PC-3 (cell line): ENCODE results near the gene ASTN2. TPM values are rescaled to one million over a fixed set of nuclear protein-coding genes. Genes with fewer than 3 reads are reported as not detected.
A peak's percentile ranks its signal among the peaks of the same experiment; 100 is the strongest.

ENCODE experiments used
- ATAC-seq: fragments of 200-7000 bp; cut with Tn5 transposase; 2 replicates; pipeline ENCODE4 v1.9.1; 2020; ENCODE audit warnings: mild to moderate bottlenecking, moderate library complexity
- BruUV-seq: library from RNA; stranded (reverse); fragments of 400-500 nt; replicated peaks from 2 replicates; lab custom pipeline; 2021; lab: Mats Ljungman, UMichigan
- CTCF ChIA-PET: fragments of 300-600 bp; sonication (Branson Sonifier 250); formaldehyde crosslinking; loops from one replicate; lab custom pipeline; 2022; ENCODE audit warnings: antibody characterized with exemption; lab: Charles Lee
- POLR2A ChIA-PET: fragments of 300-600 bp; sonication (Branson Sonifier 250); formaldehyde crosslinking; loops from one replicate; lab custom pipeline; 2022; ENCODE audit warnings: antibody characterized with exemption; ENCODE audit not compliant: unreplicated experiment; lab: Charles Lee
- DNase-seq: peaks from one replicate; pipeline ENCODE4 v3.0.0-alpha.2; 2015
- H2AFZ ChIP-seq: fragments of 300-600 bp; sonication (generic); 2 replicates; pipeline ENCODE4 v1.6.0; 2016; ENCODE audit warnings: antibody characterized with exemption, low read length
- H3F3A ChIP-seq: fragments of 300-600 bp; sonication (generic); one replicate; pipeline ENCODE4 v1.6.0; 2017; ENCODE audit warnings: antibody characterized with exemption, low read length, control low read depth, mild to moderate bottlenecking; ENCODE audit not compliant: unreplicated experiment
- H3K27ac ChIP-seq: fragments of 300-600 bp; sonication (generic); 2 replicates; pipeline ENCODE4 v1.5.1; 2016; ENCODE audit warnings: mild to moderate bottlenecking, low read length
- H3K27me3 ChIP-seq: fragments of 300-600 bp; sonication (generic); 2 replicates; pipeline ENCODE4 v1.6.1; 2016; ENCODE audit warnings: low read length, mixed read lengths
- H3K36me3 ChIP-seq: fragments of 300-600 bp; sonication (generic); 2 replicates; pipeline ENCODE4 v1.6.1; 2016; ENCODE audit warnings: low read depth, mixed run types, low read length, mixed read lengths
- H3K4me1 ChIP-seq: fragments of 300-600 bp; sonication (generic); 2 replicates; pipeline ENCODE4 v1.5.1; 2016; ENCODE audit warnings: low read length; ENCODE audit not compliant: insufficient read depth
- H3K4me2 ChIP-seq: fragments of 300-600 bp; sonication (generic); 2 replicates; pipeline ENCODE4 v1.6.0; 2016; ENCODE audit warnings: low read length
- H3K4me3 ChIP-seq: fragments of 300-600 bp; sonication (generic); 2 replicates; pipeline ENCODE4 v1.5.1; 2016; ENCODE audit warnings: mild to moderate bottlenecking, low read length, mixed read lengths
- H3K79me2 ChIP-seq: fragments of 300-600 bp; sonication (generic); 2 replicates; pipeline ENCODE4 v1.6.1; 2017; ENCODE audit warnings: low read length, mixed read lengths
- H3K9ac ChIP-seq: fragments of 300-600 bp; sonication (generic); 2 replicates; pipeline ENCODE4 v1.6.0; 2016; ENCODE audit warnings: mild to moderate bottlenecking, low read length
- H3K9me2 ChIP-seq: fragments of 300-600 bp; sonication (generic); replicated peaks from 2 replicates; pipeline ENCODE4 v1.6.1; 2016; ENCODE audit warnings: mixed run types, low read length, mixed read lengths
- H3K9me3 ChIP-seq: fragments of 300-600 bp; sonication (generic); 2 replicates; pipeline ENCODE4 v1.6.1; 2016; ENCODE audit warnings: low read length, mixed read lengths
- H4K20me1 ChIP-seq: fragments of 300-600 bp; sonication (generic); 2 replicates; pipeline ENCODE4 v1.6.1; 2016; ENCODE audit warnings: low read length, mixed read lengths
- EZH2 ChIP-seq: fragments of 300-600 bp; sonication (generic); IDR thresholded peaks from one replicate; pipeline ENCODE4 v1.6.1; 2017; ENCODE audit warnings: antibody characterized with exemption, mild to moderate bottlenecking, low read length; ENCODE audit not compliant: unreplicated experiment
- EZH2phosphoT487 ChIP-seq: fragments of 300-600 bp; sonication (generic); IDR thresholded peaks from 2 replicates; pipeline ENCODE4 v1.6.1; 2018; ENCODE audit warnings: mild to moderate bottlenecking, antibody characterized with exemption, low read length, borderline replicate concordance
- intact Hi-C: fragments of 100-400 bp; cut with micrococcal nuclease; formaldehyde crosslinking; loops from 2 replicates; pipeline ENCODE4 v1.9.0; 2023
- total RNA-seq: library from RNA; depleted of rRNA; stranded (reverse); fragments of >200 nt; gene quantifications from 2 replicates; pipeline ENCODE4 v1.2.3, GENCODE V29; 2014
- TF ChIP-seq, protein P1 (sequence below): fragments of 300-600 bp; sonication (generic); conservative IDR thresholded peaks from 2 replicates; pipeline ENCODE4 v1.5.1; 2017; ENCODE audit warnings: antibody characterized with exemption, low read depth, mild to moderate bottlenecking, low read length

The ASTN2 gene
- total RNA-seq, 1 experiment from 2014 or later, result 3.5 TPM

DNA sequence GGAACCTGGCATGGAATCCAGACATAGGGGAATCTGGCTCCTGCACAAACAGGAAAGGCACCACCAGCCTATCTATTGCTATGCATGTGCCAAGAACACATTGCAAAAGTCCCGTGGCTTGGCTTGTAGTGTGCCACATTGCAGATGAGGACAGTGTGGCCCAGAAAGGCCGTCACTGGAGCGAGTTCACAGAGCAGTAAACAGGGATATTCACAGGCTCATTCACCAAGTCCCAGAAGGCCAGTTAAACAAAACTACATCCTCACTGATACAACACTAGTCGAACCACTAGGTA is 767.4 kb downstream of the ASTN2 start:
- Histone ChIP-seq H3K4me2 (no peak overlapping the region), H3K9ac (no peak overlapping the region), H3K9me3 (no peaks in the 10 kb centered on the region), H3K79me2 (no peaks in the 10 kb centered on the region), H2AFZ (no peak overlapping the region), H3K36me3 (no peaks in the 10 kb centered on the region), H3K27ac (no peak overlapping the region), H3K4me3 (no peak overlapping the region), H3K27me3 (no peaks in the 10 kb centered on the region), H3K4me1 (no peaks in the 10 kb centered on the region), H3F3A (no peaks in the 10 kb centered on the region), H3K9me2 (no peaks in the 10 kb centered on the region), H4K20me1 (no peaks in the 10 kb centered on the region)
- intact Hi-C loops, result loop anchor here (1.0 kb wide), 1 partner anchor 58 kb away; no protein-coding TSS in a partner anchor
- CTCF ChIA-PET, result interaction anchor here (1.1 kb wide), 1 partner anchor 58 kb away, joined by 4 read pairs; no protein-coding TSS in a partner anchor
- POLR2A ChIA-PET, result no interaction called here
- no peak for ATAC-seq
- BruUV-seq, result no TSS peak
- TF ChIP-seq, protein P1, sequence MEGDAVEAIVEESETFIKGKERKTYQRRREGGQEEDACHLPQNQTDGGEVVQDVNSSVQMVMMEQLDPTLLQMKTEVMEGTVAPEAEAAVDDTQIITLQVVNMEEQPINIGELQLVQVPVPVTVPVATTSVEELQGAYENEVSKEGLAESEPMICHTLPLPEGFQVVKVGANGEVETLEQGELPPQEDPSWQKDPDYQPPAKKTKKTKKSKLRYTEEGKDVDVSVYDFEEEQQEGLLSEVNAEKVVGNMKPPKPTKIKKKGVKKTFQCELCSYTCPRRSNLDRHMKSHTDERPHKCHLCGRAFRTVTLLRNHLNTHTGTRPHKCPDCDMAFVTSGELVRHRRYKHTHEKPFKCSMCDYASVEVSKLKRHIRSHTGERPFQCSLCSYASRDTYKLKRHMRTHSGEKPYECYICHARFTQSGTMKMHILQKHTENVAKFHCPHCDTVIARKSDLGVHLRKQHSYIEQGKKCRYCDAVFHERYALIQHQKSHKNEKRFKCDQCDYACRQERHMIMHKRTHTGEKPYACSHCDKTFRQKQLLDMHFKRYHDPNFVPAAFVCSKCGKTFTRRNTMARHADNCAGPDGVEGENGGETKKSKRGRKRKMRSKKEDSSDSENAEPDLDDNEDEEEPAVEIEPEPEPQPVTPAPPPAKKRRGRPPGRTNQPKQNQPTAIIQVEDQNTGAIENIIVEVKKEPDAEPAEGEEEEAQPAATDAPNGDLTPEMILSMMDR, result no peak
- TF ChIP-seq EZH2phosphoT487, result no peak
- TF ChIP-seq EZH2, result no peak
- DNase-seq, result no peak

DNA sequence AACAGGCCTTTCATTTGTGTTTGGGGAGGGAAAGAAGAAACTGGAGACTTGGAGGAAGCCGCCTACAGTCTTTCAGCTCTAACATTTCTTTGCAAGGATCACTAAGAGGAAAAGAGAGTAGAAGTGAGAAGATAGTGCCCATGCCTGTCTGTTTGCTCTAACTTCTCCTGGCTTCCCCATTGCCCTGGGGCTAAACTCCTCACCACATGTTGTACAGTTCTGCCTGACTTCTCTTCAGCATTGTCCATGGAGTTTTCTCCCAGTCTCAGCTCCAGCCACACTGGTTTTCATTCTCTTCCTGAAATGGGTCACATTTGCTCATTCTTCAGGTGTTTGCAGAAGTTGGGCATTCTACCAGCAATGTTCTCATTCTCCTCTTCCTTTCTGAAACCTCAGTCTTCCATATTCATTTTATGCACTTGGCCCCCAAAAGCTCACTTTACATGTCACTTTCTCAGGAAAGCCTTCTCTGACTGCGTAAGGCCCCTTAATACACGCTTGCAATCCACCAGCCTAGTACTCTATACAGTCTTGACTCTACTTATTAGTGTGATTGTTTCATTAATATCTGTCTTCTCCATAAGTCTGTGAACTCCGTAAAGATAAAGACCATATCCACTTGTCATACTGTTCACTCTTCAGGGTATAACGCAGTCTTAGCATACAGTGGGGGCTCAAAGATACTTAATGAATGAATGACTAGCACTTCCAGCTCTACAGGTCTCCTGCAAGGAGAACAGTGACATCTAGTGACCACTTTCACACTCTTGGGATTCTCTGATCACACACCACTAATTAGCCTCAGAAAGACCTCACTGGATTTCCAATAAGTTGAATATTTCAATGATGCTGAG is 768.0 kb downstream of the ASTN2 start:
- Histone ChIP-seq H3K9me2 (no peaks in the 10 kb centered on the region), H3K27me3 (no peaks in the 10 kb centered on the region), H3K4me3 (no peak overlapping the region), H4K20me1 (no peaks in the 10 kb centered on the region), H3K9ac (no peak overlapping the region), H3K4me1 (no peaks in the 10 kb centered on the region), H3F3A (no peaks in the 10 kb centered on the region), H2AFZ (no peak overlapping the region), H3K4me2 (no peak overlapping the region), H3K36me3 (no peaks in the 10 kb centered on the region), H3K9me3 (no peaks in the 10 kb centered on the region), H3K79me2 (no peaks in the 10 kb centered on the region), H3K27ac (no peak overlapping the region)
- intact Hi-C loops, result loop anchor here (1.0 kb wide), 1 partner anchor 58 kb away; no protein-coding TSS in a partner anchor
- BruUV-seq, result no TSS peak
- TF ChIP-seq EZH2 (no peak), EZH2phosphoT487 (no peak)
- TF ChIP-seq, protein P1, result peak; percentile 63
- ATAC-seq, result peak; percentile 70
- peak; percentile 51 for DNase-seq
- CTCF ChIA-PET, result interaction anchor here (1.1 kb wide), 1 partner anchor 57 kb away, joined by 4 read pairs; no protein-coding TSS in a partner anchor
- POLR2A ChIA-PET, result no interaction called here
